Cardiac fibroblast (primary cell): ENCODE measurements around the gene PTPRT.

ENCODE experiments used
- DNase-seq, 2 donors: peaks; one replicate each; pipeline versions ENCODE4 v3.0.0 to v3.0.0-alpha.2; 2010; ENCODE audit warnings: low read depth in 2 of 2
- H3K4me3 ChIP-seq, 2 donors: replicated peaks in 1 of 2; 1 replicate in 1 of 2; 2 replicates in 1 of 2; pipeline ENCODE4 v1.5.1; 2011; ENCODE audit warnings: low read depth in 2 of 2, low read length in 2 of 2, mild to moderate bottlenecking in 2 of 2, moderate library complexity in 1 of 2
- CTCF ChIP-seq: IDR thresholded peaks from one replicate; pipeline ENCODE4 v1.5.1; 2011; ENCODE audit warnings: low read depth, mild to moderate bottlenecking, low read length, inconsistent platforms

Gene PTPRT

GRCh38 chr20:42581311-42581710 is 608.4 kb downstream of the PTPRT start:
- H3K4me3 ChIP-seq, result no peak overlapping the region
- TF ChIP-seq CTCF, result no peak
- no peak for DNase-seq

GRCh38 chr20:42576167-42576566 is 613.5 kb downstream of the PTPRT start:
- no peak for TF ChIP-seq CTCF
- H3K4me3 ChIP-seq, result no peak overlapping the region
- DNase-seq, result no peak

DNA sequence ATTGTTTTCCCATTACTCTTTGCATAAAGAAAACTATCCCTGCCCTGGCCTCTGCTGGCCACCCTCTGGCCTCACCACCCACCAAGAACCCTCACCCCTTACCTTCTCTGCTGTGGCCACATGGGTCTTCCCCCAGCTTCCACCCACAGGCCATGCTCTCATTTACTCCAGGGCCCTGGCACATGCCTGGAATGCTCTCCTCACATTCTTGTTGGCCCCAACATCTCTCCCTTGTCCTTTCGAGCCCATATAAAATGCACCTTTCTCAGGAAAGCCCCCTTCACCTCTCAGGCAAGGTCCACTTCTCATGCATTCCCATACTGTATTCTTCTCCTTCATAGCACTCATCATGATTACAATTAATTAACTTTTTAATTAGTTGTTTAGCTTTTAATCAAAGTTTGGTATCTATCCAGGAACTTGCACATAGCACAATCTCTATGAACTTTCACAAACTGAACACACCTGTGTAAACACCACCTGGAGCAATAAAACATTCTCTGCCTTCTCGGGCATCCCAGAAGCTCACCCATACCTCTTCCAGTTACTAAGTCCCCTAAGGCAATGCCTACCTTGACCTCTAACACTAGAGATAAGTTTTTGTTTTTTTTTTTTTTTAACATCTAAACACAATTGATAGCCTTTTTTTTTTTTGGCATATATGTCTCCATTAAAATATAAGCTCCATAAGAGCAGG is 617.2 kb downstream of the PTPRT start:
- no peak for DNase-seq
- no peak for TF ChIP-seq CTCF
- H3K4me3 ChIP-seq, result no peak overlapping the region

DNA sequence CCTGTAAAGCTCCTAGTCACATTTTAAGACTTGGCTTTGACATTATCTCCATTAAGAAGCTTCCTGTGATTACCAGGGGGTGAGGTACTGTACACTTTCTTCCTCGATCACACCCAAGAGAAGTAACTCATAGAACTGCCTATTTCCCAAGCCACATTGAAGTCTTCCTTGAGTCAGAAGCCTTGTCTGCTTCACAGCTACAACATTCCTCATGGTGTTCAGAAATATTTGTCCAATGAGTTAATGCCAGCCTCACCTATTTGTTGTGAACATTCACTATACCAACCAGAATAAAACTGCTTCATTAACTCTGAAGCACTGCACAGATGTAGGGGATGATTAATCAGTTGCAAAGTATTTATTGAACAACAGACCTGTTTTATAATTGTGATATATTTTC is 622.3 kb downstream of the PTPRT start:
- no peak for TF ChIP-seq CTCF
- no peak for DNase-seq
- no peak overlapping the region for H3K4me3 ChIP-seq

- DNase-seq, result no peak
Observed at GRCh38 chr20:42565235-42565995, 624.3 kb downstream of the PTPRT start.

DNA sequence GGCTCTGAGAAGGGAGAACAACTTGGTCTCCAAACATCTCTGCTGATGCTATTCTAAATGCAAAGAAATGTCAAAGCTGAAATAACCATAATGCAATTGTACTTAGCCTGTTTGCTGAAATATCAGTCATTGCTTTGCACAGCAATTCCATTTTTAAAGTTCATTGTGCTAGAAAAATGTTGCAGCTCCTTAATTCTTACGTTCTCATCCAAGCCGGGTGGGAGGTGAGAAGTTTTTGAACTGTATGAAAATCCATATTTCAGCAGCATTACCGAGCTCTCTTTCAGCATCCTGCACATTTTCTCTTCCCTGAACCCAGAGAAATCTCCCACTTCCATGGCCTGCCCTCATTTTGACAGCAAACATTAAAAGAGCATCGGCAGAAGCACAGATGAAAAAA is 630.0 kb downstream of the PTPRT start:
- no peak for TF ChIP-seq CTCF
- DNase-seq, result no peak
- no peak overlapping the region for H3K4me3 ChIP-seq

More at GRCh38 chr20:42565235-42565995, 624.3 kb downstream of the PTPRT start:
- H3K4me3 ChIP-seq, result no peak overlapping the region
- no peak for TF ChIP-seq CTCF
